SH-SY5Y (cell line): ENCODE results near the gene POLR3B.

Experiments
- GATA2 ChIP-seq: IDR thresholded peaks from 2 replicates; pipeline ENCODE4 v1.6.1; 2011; ENCODE audit warnings: mild to moderate bottlenecking, low read depth, low read length
- GATA3 ChIP-seq: IDR thresholded peaks from 2 replicates; pipeline ENCODE4 v1.6.1; 2011; ENCODE audit warnings: low read depth, mild to moderate bottlenecking, low read length, moderate library complexity

The POLR3B gene

GRCh38 chr12:106418970-106419369 is 61.4 kb downstream of the POLR3B start:
- TF ChIP-seq GATA2 (no peak), GATA3 (no peak)

GRCh38 chr12:106423291-106423690 is 65.7 kb downstream of the POLR3B start:
- TF ChIP-seq GATA2: no peak
- no peak for TF ChIP-seq GATA3

DNA sequence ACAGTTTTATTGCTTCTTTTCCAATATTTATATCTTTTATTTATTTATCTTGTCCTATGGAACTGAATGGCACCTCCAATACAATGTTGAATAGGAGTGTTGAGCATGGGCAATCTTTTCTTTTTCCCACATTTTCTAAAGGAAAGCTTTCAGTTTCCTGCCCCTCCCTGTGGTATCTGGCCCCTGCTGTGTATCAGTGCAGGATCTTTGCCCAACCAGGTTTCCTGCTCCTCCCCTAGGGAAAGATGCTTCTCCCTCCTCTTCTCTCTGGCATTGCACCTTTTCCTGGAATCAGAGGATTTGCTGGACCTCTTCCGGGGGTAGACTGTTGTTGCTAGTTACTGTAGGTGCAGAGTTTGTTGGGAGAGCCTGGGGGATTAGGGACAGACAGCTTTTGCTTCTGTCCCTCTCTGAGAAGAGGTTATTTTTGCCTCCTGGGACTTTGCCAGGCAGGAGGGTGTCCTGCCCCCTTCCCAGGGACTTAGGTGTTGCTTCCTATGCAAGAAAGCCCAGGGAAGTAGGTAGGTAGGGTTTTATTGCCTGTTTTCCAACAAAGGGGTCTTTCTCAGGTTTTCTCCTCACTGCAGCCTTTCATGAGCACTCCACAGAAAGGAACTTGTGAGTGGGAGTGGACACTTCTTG is 67.6 kb downstream of the POLR3B start:
- no peak for TF ChIP-seq GATA2
- no peak for TF ChIP-seq GATA3

DNA sequence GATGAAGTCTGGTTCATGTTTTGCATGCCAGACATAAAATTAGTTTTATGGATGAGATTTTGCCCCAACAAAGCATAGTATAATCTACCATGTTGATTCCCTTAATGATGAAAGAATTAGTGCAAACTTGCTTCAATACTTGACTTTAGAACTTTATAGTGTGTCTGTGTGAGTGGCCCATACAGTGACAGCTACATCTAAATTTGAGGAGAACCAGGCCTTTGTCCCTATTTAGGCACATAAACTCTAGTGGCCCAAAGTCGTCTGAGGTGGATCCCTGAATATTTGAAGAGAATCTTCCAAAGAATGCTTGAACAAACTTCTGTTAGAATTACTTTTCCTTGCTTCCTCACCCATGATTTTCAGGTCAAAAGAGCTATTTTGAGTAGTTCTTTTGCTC is 70.4 kb downstream of the POLR3B start:
- no peak for TF ChIP-seq GATA2
- TF ChIP-seq GATA3: no peak

DNA sequence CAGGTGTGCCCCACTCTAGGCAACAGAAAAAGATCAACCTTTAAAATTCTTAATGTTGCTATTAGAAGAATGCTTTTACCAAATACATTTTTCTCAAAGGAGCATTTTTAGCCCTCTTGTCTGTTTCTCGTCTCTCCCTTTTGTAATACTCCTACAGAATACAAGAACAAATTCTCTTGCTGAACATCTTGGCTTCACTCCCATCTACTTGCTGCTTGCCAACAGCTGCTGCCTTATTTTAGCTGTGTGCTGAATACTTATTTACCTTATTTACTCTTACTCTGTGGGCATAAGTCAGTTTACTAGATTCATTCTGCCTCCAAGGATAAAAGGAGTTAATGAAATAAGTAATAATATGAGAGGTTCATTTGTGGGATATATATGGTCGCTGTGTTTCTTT is 70.8 kb downstream of the POLR3B start:
- TF ChIP-seq GATA2 (no peak), GATA3 (no peak)

- TF ChIP-seq GATA2 (no peak), GATA3 (no peak)
Measured at GRCh38 chr12:106429043-106429552, 71.5 kb downstream of the POLR3B start.

- TF ChIP-seq GATA3: no peak
- TF ChIP-seq GATA2: no peak
Measured at GRCh38 chr12:106429636-106430035, 72.1 kb downstream of the POLR3B start.

- TF ChIP-seq GATA2: no peak
- TF ChIP-seq GATA3: no peak
Measured at GRCh38 chr12:106431839-106432411, 74.4 kb downstream of the POLR3B start.

GRCh38 chr12:106433055-106433454 is 75.5 kb downstream of the POLR3B start:
- TF ChIP-seq GATA3 (no peak), GATA2 (no peak)

- no peak for TF ChIP-seq GATA2
- no peak for TF ChIP-seq GATA3
Measured at GRCh38 chr12:106434526-106434925, 77.0 kb downstream of the POLR3B start.

- TF ChIP-seq GATA3 (no peak), GATA2 (no peak)
Measured at GRCh38 chr12:106436164-106436563, 78.6 kb downstream of the POLR3B start.

GRCh38 chr12:106442575-106442974 is 85.0 kb downstream of the POLR3B start:
- TF ChIP-seq GATA3 (no peak), GATA2 (no peak)

- TF ChIP-seq GATA3 (no peak), GATA2 (no peak)
Measured at GRCh38 chr12:106445053-106445452, 87.5 kb downstream of the POLR3B start.

DNA sequence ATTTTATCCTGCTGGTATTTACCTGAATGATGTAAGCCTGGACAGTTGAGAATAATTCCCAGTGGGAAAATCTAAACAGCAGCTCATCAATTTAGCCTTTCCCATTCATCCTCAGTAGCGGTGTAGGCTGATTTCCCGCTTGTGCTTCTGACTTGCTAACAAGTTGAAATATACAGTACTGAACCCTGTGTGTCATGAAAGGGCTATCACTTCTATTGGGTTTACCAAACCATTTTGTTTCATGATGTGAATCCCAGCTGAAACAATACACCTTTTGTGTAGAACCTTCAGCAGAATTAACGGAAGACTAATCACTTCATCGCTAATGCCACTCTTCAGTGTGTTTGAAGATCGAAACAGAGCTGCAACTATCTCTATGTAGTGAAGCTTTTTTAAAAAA is 88.4 kb downstream of the POLR3B start:
- TF ChIP-seq GATA2: no peak
- TF ChIP-seq GATA3: no peak

DNA sequence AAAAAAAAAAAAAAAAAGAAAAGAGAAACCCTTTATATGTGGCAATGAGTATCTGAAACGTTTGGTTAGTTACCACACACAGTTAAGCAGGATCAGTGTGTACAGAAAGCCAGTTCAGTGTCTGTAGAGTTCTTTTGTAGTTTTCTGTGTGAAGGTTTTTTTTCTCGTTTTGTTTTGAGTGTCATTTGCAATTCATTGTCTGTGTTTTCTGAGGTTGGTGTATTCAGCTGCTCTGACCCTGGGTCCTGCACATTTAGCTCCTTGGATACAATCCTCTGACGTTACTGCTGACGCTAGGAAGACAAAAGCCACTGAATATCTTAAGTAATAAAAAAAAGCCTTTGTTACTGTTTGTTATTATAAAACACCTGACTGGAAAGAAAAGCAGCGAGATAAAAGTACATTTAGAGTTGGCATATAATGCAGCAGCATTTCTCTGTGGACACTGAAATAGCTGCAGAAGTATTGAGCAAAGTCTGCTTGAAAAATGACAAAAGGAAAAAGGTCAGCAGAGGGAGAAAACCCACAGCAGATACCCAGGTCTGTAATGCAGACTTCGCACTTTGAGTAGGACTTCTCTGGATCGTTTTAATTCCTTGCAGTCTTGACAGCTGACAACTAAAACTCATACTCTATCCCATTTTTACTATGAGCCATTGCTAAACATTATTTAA is 89.0 kb downstream of the POLR3B start:
- TF ChIP-seq GATA2 (no peak), GATA3 (no peak)
